Stimulated activated CD8-positive, alpha-beta memory T cell treated with anti-CD3 and anti-CD28 coated beads, Interleukin-2, amount 100 ng/mL, for 48 hours (primary cell): Measurements from ENCODE around the gene ZNF587B.
"Not testable (repeated sequence)": the region's sequence is repeated elsewhere in the genome, so short reads cannot be mapped to it uniquely, and the experiment has no call there.

Experiments used
- DNase-seq, 2 donors: peaks; one replicate each; pipeline ENCODE4 v3.0.0-alpha.2; 2020; ENCODE audit warnings: low read depth in 2 of 2

The ZNF587B gene

DNA sequence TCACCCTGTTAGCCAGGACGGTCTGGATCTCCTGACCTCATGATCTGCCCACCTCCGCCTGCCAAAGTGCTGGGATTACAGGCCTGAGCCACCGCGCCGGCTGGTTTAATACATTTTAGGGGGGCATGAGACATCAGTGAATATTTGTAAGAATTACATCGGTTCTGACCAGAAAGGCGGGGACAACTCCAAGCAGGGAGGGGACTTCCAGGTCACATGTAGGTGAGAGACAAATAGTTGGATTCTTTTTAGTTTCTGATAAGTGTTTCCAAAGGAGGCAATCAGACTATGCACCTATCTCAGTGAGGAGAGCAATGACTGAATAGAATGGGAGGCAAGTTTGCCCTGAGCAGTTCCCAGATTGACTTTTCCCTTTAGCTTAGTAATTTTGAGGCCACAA lies 11.7 kb upstream of the ZNF587B start:
- DNase-seq = no peak

DNA sequence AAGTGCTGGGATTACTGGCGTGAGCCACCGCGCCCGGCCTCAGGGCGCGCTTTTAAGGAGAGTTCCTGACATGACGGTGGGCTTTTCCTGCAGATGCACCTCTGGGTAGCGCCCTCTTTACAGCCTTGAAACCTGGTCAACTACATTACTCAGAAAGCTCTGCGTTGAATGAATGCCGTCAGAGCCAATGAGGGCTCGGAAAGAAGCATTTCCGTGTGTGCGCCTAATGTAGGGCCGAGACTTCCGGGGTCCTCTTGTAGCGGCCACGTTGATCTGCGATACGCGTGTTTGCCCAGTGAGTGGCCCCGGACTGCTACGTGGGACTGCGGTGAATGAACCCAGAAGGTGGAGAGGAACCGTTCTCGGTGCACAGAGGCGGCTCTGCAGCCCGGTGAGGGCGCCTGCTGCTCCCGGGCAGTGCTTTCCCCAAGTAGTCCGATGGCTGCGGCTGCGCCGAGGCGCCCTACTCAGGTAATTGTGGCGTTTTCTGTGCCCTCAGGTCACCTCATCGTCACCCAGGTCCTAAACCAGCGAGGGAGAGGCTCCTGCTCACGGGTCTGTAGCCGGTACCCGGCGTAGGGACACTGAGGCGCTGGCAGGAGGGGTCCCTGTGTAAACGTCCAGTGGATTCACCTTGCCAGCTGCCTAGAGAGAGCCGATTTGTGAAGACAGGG lies 10.5 kb upstream of the ZNF587B start:
- peak; percentile 49 to 58 for DNase-seq

DNA sequence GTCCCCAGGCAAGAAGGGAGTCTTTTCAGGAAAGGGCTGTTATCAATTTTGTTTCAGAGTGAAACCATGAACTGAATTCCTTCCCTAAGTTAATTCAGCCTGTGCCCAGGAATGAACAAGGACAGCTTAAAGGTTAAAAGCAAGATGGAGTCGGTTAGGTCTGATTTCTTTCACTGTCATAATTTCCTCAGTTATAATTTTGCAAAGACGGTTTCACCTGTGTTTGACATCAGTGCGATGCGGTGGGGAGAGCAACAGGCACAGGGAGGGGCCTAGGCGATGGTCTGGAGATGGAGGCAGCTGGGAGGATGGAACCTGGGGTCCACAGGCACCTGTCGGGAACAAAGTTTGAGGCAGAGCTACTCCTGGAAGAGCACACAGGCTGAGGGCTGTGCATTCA lies 9.5 kb upstream of the ZNF587B start:
- DNase-seq = no peak

DNA sequence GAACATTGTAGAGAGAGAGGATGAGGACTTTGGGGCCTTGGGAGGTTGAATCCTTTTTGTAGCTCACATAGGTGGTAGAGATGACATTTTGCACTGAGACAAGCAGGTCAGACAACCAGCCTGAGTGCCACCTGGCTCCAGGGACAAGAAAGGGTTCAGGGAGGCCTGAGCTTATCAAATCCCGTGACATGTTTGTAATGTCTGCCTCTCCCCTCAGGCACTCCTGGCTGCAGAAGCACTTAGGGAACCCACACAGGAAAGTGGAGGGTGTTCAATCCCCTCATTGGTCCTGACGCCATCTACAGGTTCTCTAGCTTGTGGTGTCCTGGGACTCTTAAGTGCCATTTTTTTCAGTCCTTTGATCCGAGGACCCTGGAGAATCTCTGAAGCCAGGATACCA lies 9.0 kb upstream of the ZNF587B start:
- DNase-seq = not testable (repeated sequence)

DNA sequence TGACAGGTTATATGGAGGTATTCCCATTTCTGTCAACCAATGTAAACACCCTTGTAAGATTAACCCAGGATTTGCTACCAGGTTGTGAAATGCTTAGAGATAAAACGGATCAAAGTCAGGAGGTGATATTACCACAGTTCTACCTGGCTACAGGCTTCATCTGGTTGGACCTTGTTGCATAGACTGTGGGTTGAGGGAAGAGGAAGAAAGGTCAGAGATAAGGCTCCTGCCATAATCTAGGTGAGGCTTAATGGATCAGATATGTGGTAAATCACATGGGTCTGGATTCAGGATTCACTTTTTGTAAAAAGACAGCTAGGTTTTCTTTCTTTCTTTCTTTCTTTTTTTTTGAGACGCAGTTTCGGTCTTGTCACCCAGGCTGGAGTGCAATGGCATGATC lies 8.6 kb upstream of the ZNF587B start:
- DNase-seq = not testable (repeated sequence)

DNA sequence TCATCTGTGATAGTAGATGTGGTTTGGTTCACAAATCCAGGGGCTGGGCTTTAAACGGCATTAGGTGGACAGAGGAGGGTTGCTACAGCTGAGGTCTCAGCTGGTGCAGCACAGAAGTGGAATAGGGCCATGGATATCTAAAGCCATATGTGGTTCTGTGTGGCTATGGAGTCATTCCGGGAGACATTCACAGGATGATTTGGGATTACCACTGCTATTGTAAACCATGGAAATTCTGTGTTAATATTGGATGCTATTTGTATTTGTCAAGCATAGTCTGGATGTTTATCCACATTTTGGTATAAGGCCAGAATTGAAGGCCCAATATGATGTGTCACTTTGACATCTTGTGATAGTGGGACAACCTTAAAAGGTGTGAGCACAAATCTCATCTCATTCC lies 6.9 kb upstream of the ZNF587B start:
- not testable (repeated sequence) for DNase-seq

DNA sequence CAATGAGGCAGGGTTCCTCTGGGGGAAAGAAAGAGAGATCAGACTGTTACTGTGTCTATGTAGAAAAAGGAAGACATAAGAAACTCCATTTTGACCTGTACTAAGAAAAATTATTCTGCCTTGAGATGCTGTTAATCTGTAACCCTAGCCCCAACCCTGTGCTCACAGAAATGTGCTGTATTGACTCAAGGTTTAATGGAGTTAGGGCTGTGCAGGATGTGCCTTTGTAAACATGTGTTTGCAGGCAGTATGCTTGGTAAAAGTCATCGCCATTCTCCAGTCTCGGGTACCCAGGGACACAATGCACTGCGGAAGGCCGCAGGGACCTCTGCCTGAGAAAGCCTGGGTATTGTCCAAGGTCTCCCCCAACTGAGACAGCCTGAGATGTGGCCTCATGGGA lies 6.5 kb upstream of the ZNF587B start:
- DNase-seq = not testable (repeated sequence)

DNA sequence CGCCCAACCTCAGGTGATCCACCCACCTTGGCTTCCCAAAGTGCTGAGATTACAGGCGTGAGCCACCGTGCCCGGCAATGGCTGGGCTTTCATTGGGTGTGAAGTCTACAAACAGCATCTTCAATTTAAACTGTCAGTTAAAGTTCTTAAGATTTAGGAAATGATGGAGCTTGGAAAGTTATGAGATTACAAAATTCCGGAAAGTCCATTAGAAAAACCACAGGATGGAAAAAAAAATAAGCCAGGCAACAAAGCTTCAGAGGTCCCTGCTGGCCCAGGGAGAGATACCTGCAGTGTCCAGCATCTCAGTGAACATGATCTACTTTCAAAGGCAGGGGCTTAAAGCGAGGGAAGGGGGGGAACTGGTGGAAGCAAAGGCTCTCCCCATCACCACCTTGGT lies 4.6 kb upstream of the ZNF587B start:
- DNase-seq = no peak

DNA sequence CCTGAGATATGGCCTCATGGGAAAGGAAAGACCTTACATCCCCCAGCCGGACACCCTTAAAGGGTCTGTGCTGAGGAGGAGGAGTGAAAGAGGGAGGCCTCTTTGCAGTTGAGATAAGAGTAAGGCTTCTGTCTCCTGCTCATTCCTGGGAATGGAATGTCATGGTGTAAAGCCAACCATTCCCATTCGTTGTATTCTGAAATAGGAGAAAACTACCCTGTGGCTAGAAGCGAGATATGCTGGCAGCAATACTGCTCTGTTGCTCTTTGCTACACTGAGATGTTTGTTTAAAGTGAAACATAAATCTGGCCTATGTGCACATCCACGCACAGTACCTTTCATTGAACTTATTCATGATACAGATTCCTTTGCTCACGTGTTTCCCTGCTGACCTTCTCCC lies 783 bp upstream of the ZNF587B start:
- no peak for DNase-seq

DNA sequence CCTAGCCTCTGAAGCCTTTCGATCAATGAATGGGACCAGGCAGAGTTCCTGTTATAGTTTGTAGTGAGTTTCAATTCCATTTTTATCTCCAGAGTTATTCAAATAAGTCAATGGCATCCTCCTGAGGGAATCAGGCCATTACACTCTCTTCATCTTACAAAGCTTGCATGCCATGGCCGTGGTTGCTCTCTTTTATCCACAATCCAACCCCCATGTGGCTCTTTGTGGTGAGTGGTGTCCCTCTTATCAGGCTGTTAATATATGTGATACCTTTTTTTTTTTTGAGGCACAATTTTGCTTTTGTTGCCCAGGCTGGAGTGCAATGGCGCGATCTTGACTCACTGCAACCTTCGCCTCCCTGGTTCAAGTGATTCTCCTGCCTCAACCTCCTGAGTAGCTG lies 6.9 kb downstream of the ZNF587B start:
- not testable (repeated sequence) for DNase-seq

DNA sequence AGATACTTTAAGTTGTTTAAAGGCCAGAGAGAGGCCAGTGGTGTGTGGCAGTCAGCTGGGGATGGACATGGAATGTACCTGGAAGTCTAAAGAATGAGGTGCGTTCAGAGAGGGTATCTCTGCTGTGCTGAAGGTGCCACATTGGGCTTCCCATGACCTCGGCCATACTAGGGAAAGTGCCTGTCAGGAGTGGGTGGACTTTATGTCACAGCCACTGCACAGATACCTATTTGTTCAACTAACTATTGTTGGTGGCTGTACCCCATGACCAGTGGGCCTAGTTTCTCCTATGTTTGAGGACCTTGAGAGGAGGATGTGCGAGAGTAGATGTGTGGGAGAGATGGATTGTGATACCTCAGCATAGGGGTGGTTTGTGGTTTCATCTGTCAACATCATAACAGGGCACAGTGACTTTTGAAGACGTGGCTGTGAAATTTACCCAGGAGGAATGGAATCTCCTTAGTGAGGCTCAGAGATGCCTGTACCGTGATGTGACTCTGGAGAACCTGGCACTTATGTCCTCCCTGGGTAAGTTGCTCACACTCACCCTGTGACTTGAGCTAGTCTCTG lies 8.6 kb downstream of the ZNF587B start:
- not testable (repeated sequence) for DNase-seq

DNA sequence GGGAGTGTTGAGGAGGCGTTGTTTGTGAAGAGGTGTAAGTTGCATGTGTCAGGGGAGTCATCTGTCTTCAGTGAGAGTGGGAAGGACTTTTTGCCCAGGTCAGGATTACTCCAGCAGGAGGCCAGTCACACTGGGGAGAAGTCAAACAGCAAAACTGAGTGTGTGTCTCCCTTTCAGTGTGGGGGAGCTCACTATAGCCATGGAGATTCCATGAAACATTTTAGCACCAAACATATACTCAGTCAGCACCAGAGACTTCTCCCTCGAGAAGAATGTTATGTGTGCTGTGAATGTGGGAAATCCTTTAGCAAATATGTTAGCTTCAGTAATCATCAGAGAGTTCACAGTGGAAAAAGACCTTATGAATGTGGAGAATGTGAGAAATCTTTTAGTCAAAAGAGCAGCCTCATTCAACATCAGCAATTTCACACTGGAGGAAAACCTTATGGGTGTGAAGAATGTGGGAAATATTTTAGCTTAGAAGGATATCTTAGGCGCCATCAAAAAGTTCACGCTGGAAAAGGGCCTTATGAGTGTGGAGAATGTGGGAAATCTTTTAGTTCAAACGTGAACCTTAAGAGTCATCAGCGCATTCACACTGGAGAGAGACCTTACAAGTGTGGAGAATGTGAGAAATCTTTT lies 11.1 kb downstream of the ZNF587B start:
- DNase-seq = no peak

DNA sequence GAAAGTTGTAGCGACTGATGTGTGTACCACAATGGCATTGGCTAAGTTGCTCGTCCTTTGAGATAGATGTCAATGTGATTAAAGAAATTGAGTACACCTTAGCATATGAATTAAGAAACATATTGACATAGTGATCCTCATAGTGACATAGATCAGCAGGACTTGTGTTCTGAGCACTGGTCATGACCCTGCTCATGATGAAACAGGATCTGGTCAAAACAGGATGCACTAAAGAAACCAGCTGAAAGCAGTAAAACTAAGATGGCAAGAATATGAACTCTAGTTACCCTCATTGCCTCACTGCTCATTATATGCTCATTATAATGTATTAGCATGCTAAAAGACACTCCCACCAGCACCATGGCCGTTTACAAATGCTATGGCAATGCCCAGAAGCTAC lies 17.1 kb downstream of the ZNF587B start:
- DNase-seq = not testable (repeated sequence)

DNA sequence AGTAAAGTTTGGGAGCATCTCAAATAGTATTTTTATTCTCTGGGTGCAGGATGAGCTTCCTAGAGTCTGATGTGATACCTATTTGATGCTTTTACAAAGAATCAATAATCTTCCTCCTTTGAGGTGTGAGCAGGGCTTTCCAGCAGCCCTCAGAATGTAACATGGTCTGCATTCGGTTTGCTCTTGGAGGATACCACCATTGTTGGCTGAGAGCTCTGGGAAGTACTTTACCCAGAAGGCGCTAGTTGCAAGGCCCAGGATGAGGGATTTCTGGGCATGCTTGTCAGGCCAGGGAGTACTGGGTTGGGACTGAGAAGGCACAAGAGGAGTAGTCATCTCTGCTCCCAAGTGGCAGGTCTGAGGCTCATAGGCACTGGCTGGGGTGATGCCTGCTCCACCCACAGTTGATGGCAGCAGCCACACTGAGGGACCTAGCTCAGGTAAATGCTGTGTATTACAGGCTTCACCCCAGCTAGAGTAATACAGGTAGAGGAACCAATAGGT lies 19.1 kb downstream of the ZNF587B start:
- DNase-seq = not testable (repeated sequence)

DNA sequence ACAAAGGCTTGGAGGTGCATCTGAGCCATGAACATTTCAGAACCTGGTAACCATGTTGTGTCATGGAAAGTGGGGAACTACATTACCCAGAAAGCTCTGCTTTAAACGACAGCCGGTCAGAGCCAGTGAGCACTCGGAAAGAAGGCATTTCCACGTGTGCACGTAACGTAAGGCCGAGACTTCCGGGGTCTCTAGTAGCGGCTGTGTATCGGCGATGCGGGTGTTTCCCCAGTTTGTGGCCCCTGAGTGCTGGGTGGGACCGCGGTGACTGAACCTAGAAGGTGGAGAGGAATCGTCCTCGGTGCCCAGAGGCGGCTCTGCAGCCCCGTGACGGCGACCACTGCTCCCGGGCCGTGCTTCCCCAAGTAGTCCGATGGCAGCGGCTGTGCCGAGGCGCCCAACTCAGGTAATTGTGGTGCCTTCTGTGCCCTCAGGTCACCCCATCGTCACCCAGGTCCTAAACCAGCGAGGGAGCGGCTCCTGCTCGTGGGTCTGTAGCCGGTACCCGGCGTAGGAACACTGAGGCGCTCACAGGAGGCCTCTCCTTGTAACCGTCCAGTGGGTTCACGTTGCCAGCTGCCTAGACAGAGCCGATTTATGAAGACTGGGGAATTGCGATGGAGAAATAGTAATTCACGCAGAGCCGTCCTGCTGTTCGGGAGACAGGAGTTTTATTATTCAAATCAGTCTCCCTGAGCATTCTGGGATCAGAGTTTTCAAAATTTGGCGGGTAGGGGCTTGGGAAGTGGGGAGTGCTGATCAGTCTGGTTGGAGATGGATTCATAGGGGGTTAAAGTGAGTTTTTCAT lies 19.8 kb downstream of the ZNF587B start, which contains the start of gene ZNF587:
ZNF587 (plus strand) TSS at position 194 of the 808 bp plus-strand sequence; CDS start at position 374, 180 bp downstream.
- peak; percentile 60 to 66 for DNase-seq

DNA sequence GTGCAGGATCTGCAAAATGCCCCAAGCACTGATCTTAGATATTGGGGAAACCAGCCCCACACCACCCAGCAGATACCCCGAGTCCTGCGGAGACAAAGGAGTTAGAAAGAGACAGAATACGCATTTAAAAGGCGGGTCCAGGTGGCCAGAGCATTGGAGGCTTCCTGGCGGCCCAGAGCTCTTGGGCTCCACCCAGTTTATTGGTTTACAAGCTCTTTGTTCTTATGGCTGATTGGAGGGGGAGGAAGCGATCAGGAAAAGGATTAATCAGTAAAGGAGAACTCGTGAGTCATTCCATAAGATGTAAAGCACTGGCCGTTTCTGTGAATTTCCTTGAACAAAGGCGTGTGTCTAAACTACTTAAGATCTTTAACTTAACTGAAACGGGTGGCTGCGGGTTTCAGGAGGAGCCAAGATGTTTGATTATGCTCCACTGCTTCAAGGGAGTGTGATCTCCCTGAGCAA lies 20.5 kb downstream of the ZNF587B start:
- no peak for DNase-seq

DNA sequence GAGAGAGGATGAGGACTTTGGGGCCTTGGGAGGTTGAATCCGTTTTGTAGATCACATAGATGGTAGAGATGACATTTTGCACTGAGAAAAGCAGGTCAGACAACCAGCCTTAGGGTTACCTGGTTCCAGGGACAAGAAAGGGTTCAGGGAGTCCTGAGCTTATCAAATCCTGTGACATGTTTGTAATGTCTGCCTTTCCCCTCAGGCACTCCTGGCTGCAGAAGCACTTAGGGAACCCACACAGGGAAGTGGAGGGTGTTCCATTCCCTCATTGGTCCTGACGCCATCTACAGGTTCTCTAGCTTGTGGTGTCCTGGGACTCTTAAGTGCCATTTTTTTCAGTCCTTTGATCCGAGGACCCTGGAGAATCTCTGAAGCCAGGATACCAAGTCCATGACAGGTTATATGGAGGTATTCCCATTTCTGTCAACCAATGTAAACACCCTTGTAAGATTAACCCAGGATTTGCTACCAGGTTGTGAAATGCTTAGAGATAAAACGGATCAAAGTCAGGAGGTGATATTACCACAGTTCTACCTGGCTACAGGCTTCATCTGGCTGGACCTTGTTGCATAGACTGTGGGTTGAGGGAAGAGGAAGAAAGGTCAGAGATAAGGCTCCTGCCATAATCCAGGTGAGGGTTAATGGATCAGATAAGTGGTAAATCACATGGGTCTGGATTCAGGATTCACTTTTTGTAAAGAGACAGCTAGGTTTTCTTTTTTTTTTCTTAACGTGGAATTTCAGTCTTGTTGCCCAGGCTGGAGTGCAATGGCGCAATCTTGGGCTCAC lies 21.9 kb downstream of the ZNF587B start:
- not testable (repeated sequence) for DNase-seq

DNA sequence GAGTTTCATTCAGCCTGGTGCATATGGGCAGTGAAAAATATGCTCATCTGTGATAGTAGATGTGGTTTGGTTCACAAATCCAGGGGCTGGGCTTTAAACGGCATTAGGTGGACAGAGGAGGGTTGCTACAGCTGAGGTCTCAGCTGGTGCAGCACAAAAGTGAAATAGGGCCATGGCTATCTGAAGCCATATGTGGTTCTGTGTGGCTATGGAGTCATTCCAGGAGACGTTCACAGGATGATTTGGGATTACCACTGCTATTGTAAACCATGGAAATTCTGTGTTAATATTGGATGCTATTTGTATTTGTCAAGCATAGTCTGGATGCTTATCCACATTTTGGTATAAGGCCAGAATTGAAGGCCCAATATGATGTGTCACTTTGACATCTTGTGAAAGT lies 24.0 kb downstream of the ZNF587B start:
- DNase-seq = not testable (repeated sequence)

DNA sequence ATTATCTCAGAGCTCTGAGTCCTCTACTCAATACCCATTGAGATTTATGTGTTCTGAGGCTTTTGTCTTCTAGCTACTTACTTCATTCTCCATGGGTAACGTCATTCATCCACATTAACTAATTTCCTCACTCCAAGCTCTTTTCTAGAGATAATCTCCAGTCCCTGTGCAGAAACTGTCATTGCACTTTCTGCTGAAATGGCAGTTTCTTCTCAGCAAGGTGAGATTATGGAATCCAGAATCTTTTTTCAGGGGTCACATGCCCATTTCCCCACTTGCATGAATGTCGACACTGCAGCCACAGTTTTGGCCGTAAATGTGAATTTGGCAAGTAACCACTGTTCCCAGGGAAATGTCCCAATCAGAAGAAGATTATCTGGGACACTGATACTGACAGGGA lies 32.3 kb downstream of the ZNF587B start:
- DNase-seq = not testable (repeated sequence)

DNA sequence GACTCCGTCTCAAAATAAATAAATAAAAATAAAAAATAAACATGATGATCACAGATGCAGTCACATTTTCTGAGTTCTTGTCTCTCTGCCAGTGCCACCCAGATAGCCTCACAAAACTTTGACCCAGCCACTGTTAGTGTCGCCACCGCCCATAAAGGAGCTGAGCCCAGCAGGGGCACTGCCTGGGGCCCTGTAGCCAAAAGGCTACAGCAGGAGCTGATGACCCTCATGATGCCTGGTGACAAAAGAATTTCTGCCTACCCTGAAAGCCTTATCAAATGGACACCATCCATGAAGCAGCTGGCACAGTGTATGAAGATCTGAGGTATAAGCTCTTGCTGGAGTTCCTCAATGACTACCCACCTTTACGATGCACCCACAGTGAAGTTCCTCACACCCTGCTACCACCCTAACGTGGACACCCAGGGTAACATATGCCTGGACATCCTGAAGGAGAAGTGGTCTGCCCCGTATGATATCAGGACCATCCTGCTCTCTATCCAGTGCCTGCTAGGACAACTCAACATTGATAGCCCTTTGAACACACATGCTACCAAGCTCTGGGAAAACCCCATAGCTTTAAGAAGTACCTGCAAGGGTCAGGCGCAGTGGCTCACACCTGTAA lies 37.9 kb downstream of the ZNF587B start:
- no peak for DNase-seq

DNA sequence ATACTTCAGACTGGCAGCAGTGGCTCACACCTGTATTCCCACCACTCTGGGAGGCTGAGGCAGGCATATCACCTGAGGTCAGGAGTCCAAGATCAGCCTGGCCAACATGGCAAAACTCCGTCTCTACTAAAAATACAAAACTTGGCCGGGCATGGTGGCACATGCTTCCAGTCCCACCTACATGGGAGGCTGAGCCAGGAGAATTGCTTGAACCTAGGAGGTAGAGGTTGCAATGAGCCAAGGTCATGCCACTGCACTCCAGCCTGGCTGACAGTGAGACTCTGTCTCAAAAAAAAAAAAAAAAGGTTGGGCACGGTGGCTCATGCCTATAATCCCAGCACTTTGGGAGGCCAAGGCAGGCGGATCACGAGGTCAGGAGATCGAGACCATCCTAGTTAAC lies 39.6 kb downstream of the ZNF587B start:
- DNase-seq = not testable (repeated sequence)
